Esophagus muscularis mucosa (tissue), 3 donors: ENCODE results near the gene F9.

Source experiments
- CTCF ChIP-seq, 3 experiments: fragments of 200-600 bp in 2 of 3; fragments of 450-650 bp in 1 of 3; sonication (generic) in 2 of 3; IDR thresholded peaks; one replicate each; pipeline ENCODE4 v1.5.1; 2017 to 2019; ENCODE audit warnings: antibody characterized with exemption in 3 of 3, mild to moderate bottlenecking in 2 of 3, moderate library complexity in 1 of 3
- POLR2AphosphoS5 ChIP-seq, 2 donors: sonication (generic); formaldehyde crosslinking; IDR thresholded peaks; one replicate each; pipeline ENCODE4 v1.6.1; 2017; ENCODE audit warnings: antibody characterized with exemption in 2 of 2

DNA sequence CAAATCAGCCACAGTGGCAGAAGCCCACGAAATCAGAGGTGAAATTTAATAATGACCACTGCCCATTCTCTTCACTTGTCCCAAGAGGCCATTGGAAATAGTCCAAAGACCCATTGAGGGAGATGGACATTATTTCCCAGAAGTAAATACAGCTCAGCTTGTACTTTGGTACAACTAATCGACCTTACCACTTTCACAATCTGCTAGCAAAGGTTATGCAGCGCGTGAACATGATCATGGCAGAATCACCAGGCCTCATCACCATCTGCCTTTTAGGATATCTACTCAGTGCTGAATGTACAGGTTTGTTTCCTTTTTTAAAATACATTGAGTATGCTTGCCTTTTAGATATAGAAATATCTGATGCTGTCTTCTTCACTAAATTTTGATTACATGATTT is at the start of gene F9:
- TF ChIP-seq CTCF (IDR thresholded peaks at IDR 0.05) (no peak), POLR2AphosphoS5 (IDR thresholded peaks at IDR 0.05) (no peak)
